GM21367 (cell line): ENCODE results near the gene SNX11.
A peak's percentile ranks its signal among the peaks of the same experiment; 100 is the strongest.

Experiments
- ATAC-seq: cut with Tn5 transposase; IDR thresholded peaks from one replicate; pipeline ENCODE4 v1.9.1; 2021; ENCODE audit not compliant: unreplicated experiment

Gene SNX11

GRCh38 chr17:48095611-48096010, 12.0 kb upstream of the SNX11 start:
- ATAC-seq, result no peak

GRCh38 chr17:48100160-48100559, 7.4 kb upstream of the SNX11 start:
- no peak for ATAC-seq

GRCh38 chr17:48100591-48101011, 7.0 kb upstream of the SNX11 start:
- ATAC-seq, result no peak

GRCh38 chr17:48101012-48101720, 6.4 kb upstream of the SNX11 start, which contains the start of gene CBX1:
CBX1 (minus strand) TSS chr17:48101478; CDS start chr17:48077004, 24,474 bp downstream.
- ATAC-seq, result peak; percentile 84

GRCh38 chr17:48102043-48102750, 5.4 kb upstream of the SNX11 start:
- ATAC-seq, result no peak

- no peak for ATAC-seq
These were observed 4.5 kb upstream of the SNX11 start for GRCh38 chr17:48102798-48103715.

GRCh38 chr17:48104440-48104839, 3.1 kb upstream of the SNX11 start:
- no peak for ATAC-seq

GRCh38 chr17:48106802-48107136, 797 bp upstream of the SNX11 start:
- ATAC-seq, result no peak

- ATAC-seq, result no peak
These were observed 3.2 kb downstream of the SNX11 start for GRCh38 chr17:48110761-48111160.

GRCh38 chr17:48111937-48112241, 4.3 kb downstream of the SNX11 start:
- ATAC-seq, result no peak

GRCh38 chr17:48113201-48113676, 5.7 kb downstream of the SNX11 start:
- ATAC-seq, result no peak

GRCh38 chr17:48121923-48122664, 14.5 kb downstream of the SNX11 start:
- ATAC-seq, result no peak

GRCh38 chr17:48122665-48123045, 15.1 kb downstream of the SNX11 start:
- ATAC-seq, result no peak

GRCh38 chr17:48123111-48123510, 15.5 kb downstream of the SNX11 start:
- no peak for ATAC-seq

GRCh38 chr17:48123776-48124388, 16.3 kb downstream of the SNX11 start:
- ATAC-seq, result no peak

GRCh38 chr17:48125829-48126531, 18.4 kb downstream of the SNX11 start:
- no peak for ATAC-seq

- ATAC-seq, result no peak
These were observed 18.9 kb downstream of the SNX11 start for GRCh38 chr17:48126532-48126850.

- ATAC-seq, result no peak
These were observed 19.9 kb downstream of the SNX11 start for GRCh38 chr17:48127371-48128051.

GRCh38 chr17:48128400-48128799, 20.8 kb downstream of the SNX11 start:
- ATAC-seq, result no peak
